MCF 10A (cell line): Measurements from ENCODE around the gene CST3. TPM values are rescaled to one million over a fixed set of nuclear protein-coding genes. Genes with fewer than 3 reads are reported as not detected.

Source experiments
- BruUV-seq: library from RNA; stranded (reverse); fragments of 400-500 nt; replicated peaks from 2 replicates; lab custom pipeline; 2021; lab: Mats Ljungman, UMichigan
- CTCF ChIA-PET: fragments of 300-600 bp; sonication (Branson Sonifier 250); formaldehyde crosslinking; extraction: SDS; loops from one replicate; lab custom pipeline; 2021; ENCODE audit warnings: antibody characterized with exemption, inconsistent platforms; lab: Yijun Ruan, JAX
- POLR2A ChIA-PET: fragments of 300-600, 350-650 bp; sonication (Branson Sonifier 250); formaldehyde crosslinking; extraction: SDS; loops from one replicate; lab custom pipeline; 2020; ENCODE audit warnings: antibody characterized with exemption, inconsistent platforms; lab: Yijun Ruan, JAX
- DNase-seq: peaks from one replicate; pipeline ENCODE4 v3.0.0-alpha.2; 2018; ENCODE audit not compliant: unreplicated experiment
- H3K27ac Mint-ChIP-seq: one replicate; pipeline ENCODE4 v1.8.0; 2022; ENCODE audit warnings: mild to moderate bottlenecking, low read depth, mixed read lengths; ENCODE audit not compliant: unreplicated experiment
- H3K27me3 Mint-ChIP-seq: one replicate; pipeline ENCODE4 v1.8.0; 2022; ENCODE audit warnings: mixed read lengths; ENCODE audit not compliant: insufficient read depth, unreplicated experiment
- H3K36me3 Mint-ChIP-seq: one replicate; pipeline ENCODE4 v1.8.0; 2022; ENCODE audit warnings: mild to moderate bottlenecking, moderate library complexity, mixed read lengths; ENCODE audit not compliant: insufficient read depth, unreplicated experiment
- H3K4me1 Mint-ChIP-seq: one replicate; pipeline ENCODE4 v1.8.0; 2022; ENCODE audit warnings: mixed read lengths; ENCODE audit not compliant: insufficient read depth, unreplicated experiment
- H3K4me3 Mint-ChIP-seq: one replicate; pipeline ENCODE4 v1.8.0; 2022; ENCODE audit warnings: mild to moderate bottlenecking, moderate library complexity, mixed read lengths; ENCODE audit not compliant: unreplicated experiment
- H3K9me3 Mint-ChIP-seq: one replicate; pipeline ENCODE4 v1.8.0; 2022; ENCODE audit warnings: mixed read lengths; ENCODE audit not compliant: unreplicated experiment
- intact Hi-C: fragments of 100-400 bp; cut with micrococcal nuclease; formaldehyde crosslinking; loops from 2 replicates; pipeline ENCODE4 v1.14.1; 2022
- total RNA-seq: library from RNA; stranded (reverse); gene quantifications from 2 replicates; pipeline ENCODE4 v1.2.3, GENCODE V29; 2022
- TF ChIP-seq, protein P1 (sequence below): fragments of 200-600 bp; IDR thresholded peaks from one replicate; pipeline ENCODE4 v1.8.0; 2022; ENCODE audit warnings: antibody characterized with exemption, mild to moderate bottlenecking; ENCODE audit not compliant: unreplicated experiment

Gene CST3
- total RNA-seq, 1 experiment from 2014 or later = 303 TPM

DNA sequence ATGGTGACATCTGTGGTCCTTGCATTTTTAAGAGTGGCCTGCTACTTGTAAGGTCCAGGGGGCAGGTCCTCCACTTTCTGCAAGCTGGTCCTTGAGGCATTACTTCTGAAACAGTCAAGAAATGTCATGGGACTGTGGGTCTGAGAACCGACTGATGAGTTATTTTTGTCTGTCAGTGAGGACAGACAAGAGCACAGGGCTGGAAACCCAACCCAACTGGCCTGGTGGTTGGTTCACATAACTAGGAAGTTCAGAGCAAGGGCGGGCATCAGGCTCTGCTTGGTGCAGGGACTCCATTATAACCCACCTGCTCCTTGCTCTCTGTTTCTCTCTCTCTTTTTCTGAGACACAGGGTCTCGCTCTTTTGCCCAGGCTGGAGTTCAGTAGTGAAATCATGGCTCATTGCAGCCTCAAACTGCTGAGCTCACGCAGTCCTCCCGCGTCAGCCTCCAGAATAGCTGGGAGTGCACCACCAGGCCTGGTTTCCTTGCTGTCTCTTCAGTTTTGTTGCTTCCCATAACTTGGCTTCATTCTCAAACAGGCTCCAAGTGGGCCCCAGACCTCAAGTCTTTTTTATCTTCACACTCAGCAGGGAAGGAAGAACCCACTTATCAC, 9.2 kb downstream of the CST3 start:
- intact Hi-C loops = loop anchor here (1.0 to 5.0 kb wide), 3 partner anchors 9 to 1251 kb away; partner anchors contain the start of gene CST3
- Mint-ChIP-seq H3K27ac (peak overlapping the region; percentile 92), H3K27me3 (no peaks in the 10 kb centered on the region), H3K36me3 (peaks cover 25% of the 10 kb centered on the region), H3K9me3 (peaks cover 7% of the 10 kb centered on the region), H3K4me3 (no peak overlapping the region), H3K4me1 (peaks cover 43% of the 10 kb centered on the region)
- DNase-seq = no peak
- ChIA-PET CTCF (interaction anchor here (2.0 kb wide), 1 partner anchor 22 kb away, joined by 8 read pairs; no protein-coding TSS in a partner anchor), POLR2A (interaction anchor here (0.9 to 6.5 kb wide), 15 partner anchors 9 to 469 kb away, joined by 3 to 89 read pairs (median 6); partner anchors contain the start of genes CST3, GZF1, NAPB and NXT1)
- BruUV-seq = no TSS peak
- TF ChIP-seq, protein P1, sequence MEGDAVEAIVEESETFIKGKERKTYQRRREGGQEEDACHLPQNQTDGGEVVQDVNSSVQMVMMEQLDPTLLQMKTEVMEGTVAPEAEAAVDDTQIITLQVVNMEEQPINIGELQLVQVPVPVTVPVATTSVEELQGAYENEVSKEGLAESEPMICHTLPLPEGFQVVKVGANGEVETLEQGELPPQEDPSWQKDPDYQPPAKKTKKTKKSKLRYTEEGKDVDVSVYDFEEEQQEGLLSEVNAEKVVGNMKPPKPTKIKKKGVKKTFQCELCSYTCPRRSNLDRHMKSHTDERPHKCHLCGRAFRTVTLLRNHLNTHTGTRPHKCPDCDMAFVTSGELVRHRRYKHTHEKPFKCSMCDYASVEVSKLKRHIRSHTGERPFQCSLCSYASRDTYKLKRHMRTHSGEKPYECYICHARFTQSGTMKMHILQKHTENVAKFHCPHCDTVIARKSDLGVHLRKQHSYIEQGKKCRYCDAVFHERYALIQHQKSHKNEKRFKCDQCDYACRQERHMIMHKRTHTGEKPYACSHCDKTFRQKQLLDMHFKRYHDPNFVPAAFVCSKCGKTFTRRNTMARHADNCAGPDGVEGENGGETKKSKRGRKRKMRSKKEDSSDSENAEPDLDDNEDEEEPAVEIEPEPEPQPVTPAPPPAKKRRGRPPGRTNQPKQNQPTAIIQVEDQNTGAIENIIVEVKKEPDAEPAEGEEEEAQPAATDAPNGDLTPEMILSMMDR = no peak

DNA sequence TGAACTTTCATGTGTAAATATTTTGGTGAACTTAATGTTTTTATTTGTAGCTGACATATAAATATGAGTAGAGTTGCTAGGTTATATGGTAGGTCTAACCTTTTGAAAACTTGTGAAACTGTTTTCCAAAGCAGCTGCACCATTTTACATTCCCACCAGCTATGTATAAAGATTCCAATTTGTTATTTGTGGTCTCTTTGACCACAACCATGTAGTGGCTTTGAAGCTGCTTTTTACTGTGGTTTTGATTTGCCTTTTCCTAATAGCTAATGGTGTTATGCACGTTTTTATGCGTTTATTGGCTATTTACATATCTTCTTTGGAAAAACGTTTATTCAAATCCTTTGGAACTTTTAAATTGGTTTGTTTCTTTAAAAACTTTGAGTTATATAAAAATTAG, 10.3 kb downstream of the CST3 start:
- TF ChIP-seq, protein P1 = no peak
- BruUV-seq = no TSS peak
- DNase-seq = no peak
- intact Hi-C loops = loop anchor here (5.0 kb wide), 2 partner anchors 270 to 1250 kb away; no protein-coding TSS in a partner anchor
- Mint-ChIP-seq H3K27ac (peak overlapping the region; percentile 92), H3K4me1 (peaks cover 51% of the 10 kb centered on the region), H3K9me3 (peaks cover 7% of the 10 kb centered on the region), H3K27me3 (no peaks in the 10 kb centered on the region), H3K36me3 (peaks cover 19% of the 10 kb centered on the region), H3K4me3 (no peak overlapping the region)
- ChIA-PET CTCF (interaction anchor here (0.7 to 2.0 kb wide), 4 partner anchors 21 to 155 kb away, joined by 3 to 8 read pairs (median 3); no protein-coding TSS in a partner anchor), POLR2A (interaction anchor here (0.6 to 6.5 kb wide), 4 partner anchors 10 to 495 kb away, joined by 3 to 89 read pairs (median 26); partner anchors contain the start of genes CST3 and NAPB)

DNA sequence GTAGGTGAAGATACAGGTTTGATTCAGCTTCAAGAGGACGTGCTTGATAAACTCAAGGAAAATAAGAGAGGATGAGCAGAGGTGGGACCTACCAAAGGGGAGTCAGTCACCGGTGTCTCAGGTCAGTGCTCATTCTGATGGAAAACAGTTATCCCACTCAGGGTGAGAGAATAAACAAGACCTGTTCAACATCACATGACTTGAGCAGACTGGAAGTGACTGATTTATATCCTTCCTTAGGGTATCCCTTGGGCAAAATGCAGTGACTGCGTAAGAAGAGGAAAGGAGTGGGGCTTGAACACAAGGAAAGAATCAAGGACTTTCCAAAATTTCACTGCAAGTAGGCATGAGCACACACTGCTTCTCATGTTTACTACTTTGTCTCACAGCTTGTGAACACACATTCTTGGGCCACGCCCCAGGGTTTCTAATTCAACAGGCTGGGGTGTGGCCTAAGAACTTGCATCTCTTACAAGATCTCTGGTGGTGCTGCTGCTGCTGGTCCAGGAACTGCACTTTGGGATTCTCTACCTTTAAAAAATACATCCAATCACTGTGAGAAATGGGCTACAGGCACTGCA, 11.6 kb downstream of the CST3 start:
- Mint-ChIP-seq H3K36me3 (peaks cover 13% of the 10 kb centered on the region), H3K27me3 (no peaks in the 10 kb centered on the region), H3K9me3 (peaks cover 7% of the 10 kb centered on the region), H3K27ac (peak overlapping the region; percentile 92), H3K4me3 (peak overlapping the region; percentile 31), H3K4me1 (peaks cover 57% of the 10 kb centered on the region)
- POLR2A ChIA-PET = interaction anchor here (0.5 to 6.5 kb wide), 9 partner anchors 8 to 273 kb away, joined by 3 to 89 read pairs (median 8); partner anchors contain the start of genes CST3 and NAPB
- CTCF ChIA-PET = interaction anchor here (0.6 to 2.0 kb wide), 7 partner anchors 17 to 1625 kb away, joined by 3 to 8 read pairs (median 4); no protein-coding TSS in a partner anchor
- peak; percentile 91 for DNase-seq
- TSS peak; percentile 12 for BruUV-seq
- TF ChIP-seq, protein P1 = no peak
- intact Hi-C loops = loop anchor here (5.0 kb wide), 2 partner anchors 269 to 1249 kb away; no protein-coding TSS in a partner anchor
